Neural progenitor cell (in vitro differentiated cells): ENCODE measurements around the gene STMND1. TPM values are rescaled to one million over a fixed set of nuclear protein-coding genes. Genes with fewer than 3 reads are reported as not detected.

Experiments used
- DNase-seq: peaks from one replicate; pipeline ENCODE4 v3.0.0-alpha.2; 2016; ENCODE audit warnings: low spot score
- H2AFZ ChIP-seq: fragments of 200-600 bp; sonication (generic); replicated peaks from 2 replicates; pipeline ENCODE4 v1.6.1; 2016; ENCODE audit warnings: antibody characterized with exemption
- H3F3A ChIP-seq: fragments of 200-600 bp; sonication (generic); 2 replicates; pipeline ENCODE4 v1.6.1; 2016; ENCODE audit warnings: antibody characterized with exemption, low read depth
- H3K27ac ChIP-seq: fragments of 200-600 bp; sonication (generic); 2 replicates; pipeline ENCODE4 v1.5.1; 2016; ENCODE audit warnings: mild to moderate bottlenecking
- H3K27me3 ChIP-seq: fragments of 200-600 bp; sonication (generic); 2 replicates; pipeline ENCODE4 v1.6.1; 2016; ENCODE audit warnings: mild to moderate bottlenecking, moderate library complexity
- H3K36me3 ChIP-seq: fragments of 200-600 bp; sonication (generic); 2 replicates; pipeline ENCODE4 v1.5.1; 2016
- H3K4me1 ChIP-seq: fragments of 200-600 bp; sonication (generic); 2 replicates; pipeline ENCODE4 v1.6.1; 2016; ENCODE audit warnings: mixed run types
- H3K4me2 ChIP-seq: fragments of 200-600 bp; sonication (generic); 2 replicates; pipeline ENCODE4 v1.6.1; 2016
- H3K4me3 ChIP-seq: fragments of 200-600 bp; sonication (generic); 2 replicates; pipeline ENCODE4 v1.5.1; 2016
- H3K79me2 ChIP-seq: fragments of 200-600 bp; sonication (generic); 2 replicates; pipeline ENCODE4 v1.6.1; 2016; ENCODE audit warnings: low read depth
- H3K9ac ChIP-seq: fragments of 200-600 bp; sonication (generic); 2 replicates; pipeline ENCODE4 v1.6.1; 2016
- H3K9me3 ChIP-seq: fragments of 200-600 bp; sonication (generic); 2 replicates; pipeline ENCODE4 v1.5.1; 2016; ENCODE audit warnings: low read depth
- H4K20me1 ChIP-seq: fragments of 200-600 bp; sonication (generic); 2 replicates; pipeline ENCODE4 v1.6.1; 2016; ENCODE audit warnings: low read depth
- H3K27ac Mint-ChIP-seq: 3 replicates; pipeline ENCODE4 v1.8.0; 2021; ENCODE audit warnings: mixed read lengths
- H3K27me3 Mint-ChIP-seq: 2 replicates; pipeline ENCODE4 v1.8.0; 2022; ENCODE audit warnings: low read depth, mild to moderate bottlenecking, inconsistent platforms, moderate library complexity, mixed read lengths; ENCODE audit not compliant: insufficient read depth
- H3K36me3 Mint-ChIP-seq: 3 replicates; pipeline ENCODE4 v1.8.0; 2021; ENCODE audit warnings: mixed read lengths
- H3K4me1 Mint-ChIP-seq: 3 replicates; pipeline ENCODE4 v1.8.0; 2021; ENCODE audit warnings: mixed read lengths
- H3K4me3 Mint-ChIP-seq: 3 replicates; pipeline ENCODE4 v1.8.0; 2021; ENCODE audit warnings: mild to moderate bottlenecking, moderate library complexity, mixed read lengths
- H3K9me3 Mint-ChIP-seq: 3 replicates; pipeline ENCODE4 v1.8.0; 2020; ENCODE audit warnings: mixed read lengths
- EZH2 ChIP-seq: fragments of 200-600 bp; sonication (generic); IDR thresholded peaks from 2 replicates; pipeline ENCODE4 v1.6.1; 2017; ENCODE audit warnings: antibody characterized with exemption, mild to moderate bottlenecking, moderate library complexity
- EZH2phosphoT487 ChIP-seq: fragments of 200-600 bp; sonication (generic); IDR thresholded peaks from 2 replicates; pipeline ENCODE4 v1.6.1; 2017; ENCODE audit warnings: antibody characterized with exemption
- total RNA-seq: library from RNA; depleted of rRNA; stranded (reverse); fragments of >200 nt; gene quantifications from 2 replicates; pipeline ENCODE4 v1.2.3, GENCODE V29; 2015; ENCODE audit warnings: low replicate concordance
- TF ChIP-seq, protein P1 (sequence below): fragments of 200-600 bp; sonication (generic); IDR thresholded peaks from 2 replicates; pipeline ENCODE4 v1.5.1; 2017; ENCODE audit warnings: antibody characterized with exemption, mild to moderate bottlenecking

STMND1 gene
- total RNA-seq, 1 donor from 2014 or later: not detected

- no peaks in the 10 kb centered on the region for H3K4me1 ChIP-seq
- H3K27ac Mint-ChIP-seq: no peak overlapping the region
- no peak overlapping the region for H3K4me3 Mint-ChIP-seq
- no peak overlapping the region for H3K27ac ChIP-seq
- no peaks in the 10 kb centered on the region for H3K79me2 ChIP-seq
- H3K9ac ChIP-seq: no peak overlapping the region
- no peaks in the 10 kb centered on the region for H3K9me3 ChIP-seq
- no peaks in the 10 kb centered on the region for H3K9me3 Mint-ChIP-seq
- H3K36me3 Mint-ChIP-seq: no peaks in the 10 kb centered on the region
- H2AFZ ChIP-seq: no peak overlapping the region
- TF ChIP-seq EZH2 (no peak), EZH2phosphoT487 (no peak)
- TF ChIP-seq, protein P1, sequence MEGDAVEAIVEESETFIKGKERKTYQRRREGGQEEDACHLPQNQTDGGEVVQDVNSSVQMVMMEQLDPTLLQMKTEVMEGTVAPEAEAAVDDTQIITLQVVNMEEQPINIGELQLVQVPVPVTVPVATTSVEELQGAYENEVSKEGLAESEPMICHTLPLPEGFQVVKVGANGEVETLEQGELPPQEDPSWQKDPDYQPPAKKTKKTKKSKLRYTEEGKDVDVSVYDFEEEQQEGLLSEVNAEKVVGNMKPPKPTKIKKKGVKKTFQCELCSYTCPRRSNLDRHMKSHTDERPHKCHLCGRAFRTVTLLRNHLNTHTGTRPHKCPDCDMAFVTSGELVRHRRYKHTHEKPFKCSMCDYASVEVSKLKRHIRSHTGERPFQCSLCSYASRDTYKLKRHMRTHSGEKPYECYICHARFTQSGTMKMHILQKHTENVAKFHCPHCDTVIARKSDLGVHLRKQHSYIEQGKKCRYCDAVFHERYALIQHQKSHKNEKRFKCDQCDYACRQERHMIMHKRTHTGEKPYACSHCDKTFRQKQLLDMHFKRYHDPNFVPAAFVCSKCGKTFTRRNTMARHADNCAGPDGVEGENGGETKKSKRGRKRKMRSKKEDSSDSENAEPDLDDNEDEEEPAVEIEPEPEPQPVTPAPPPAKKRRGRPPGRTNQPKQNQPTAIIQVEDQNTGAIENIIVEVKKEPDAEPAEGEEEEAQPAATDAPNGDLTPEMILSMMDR: no peak
- DNase-seq: no peak
- H3K4me2 ChIP-seq: no peak overlapping the region
- peaks cover 27% of the 10 kb centered on the region for H3K27me3 Mint-ChIP-seq
- peaks cover 57% of the 10 kb centered on the region for H3K27me3 ChIP-seq
- no peak overlapping the region for H3K4me3 ChIP-seq
- peaks cover 7% of the 10 kb centered on the region for H3F3A ChIP-seq
- H4K20me1 ChIP-seq: no peaks in the 10 kb centered on the region
- peaks cover 18% of the 10 kb centered on the region for H3K4me1 Mint-ChIP-seq
- H3K36me3 ChIP-seq: no peaks in the 10 kb centered on the region
Observed at GRCh38 chr6:17100806-17101205, 1.0 kb upstream of the STMND1 start.

GRCh38 chr6:17102258-17102870 lies 514 bp downstream of the STMND1 start:
- Histone ChIP-seq H3K9me3 (no peaks in the 10 kb centered on the region), H3K79me2 (no peaks in the 10 kb centered on the region), H3K27ac (no peak overlapping the region), H3K9ac (no peak overlapping the region), H3K36me3 (no peaks in the 10 kb centered on the region), H2AFZ (peak overlapping the region; percentile 77), H3K4me1 (no peaks in the 10 kb centered on the region), H3K4me3 (peak overlapping the region; percentile 61), H4K20me1 (no peaks in the 10 kb centered on the region), H3F3A (peaks cover 7% of the 10 kb centered on the region), H3K27me3 (peaks cover 57% of the 10 kb centered on the region), H3K4me2 (peak overlapping the region; percentile 78)
- no peak for DNase-seq
- TF ChIP-seq, protein P1: no peak
- TF ChIP-seq EZH2phosphoT487 (no peak), EZH2 (peak; percentile 12)
- H3K27ac Mint-ChIP-seq: no peak overlapping the region
- peaks cover 27% of the 10 kb centered on the region for H3K27me3 Mint-ChIP-seq
- H3K4me1 Mint-ChIP-seq: peaks cover 11% of the 10 kb centered on the region
- no peaks in the 10 kb centered on the region for H3K9me3 Mint-ChIP-seq
- no peaks in the 10 kb centered on the region for H3K36me3 Mint-ChIP-seq
- H3K4me3 Mint-ChIP-seq: peak overlapping the region; percentile 88

GRCh38 chr6:17103715-17104114 lies 1.9 kb downstream of the STMND1 start:
- H4K20me1 ChIP-seq: no peaks in the 10 kb centered on the region
- no peaks in the 10 kb centered on the region for H3K9me3 ChIP-seq
- no peak overlapping the region for H3K4me3 ChIP-seq
- TF ChIP-seq, protein P1: peak; percentile 13
- no peak for TF ChIP-seq EZH2phosphoT487
- no peak overlapping the region for H2AFZ ChIP-seq
- no peaks in the 10 kb centered on the region for H3K79me2 ChIP-seq
- no peak for DNase-seq
- H3K4me2 ChIP-seq: no peak overlapping the region
- peaks cover 57% of the 10 kb centered on the region for H3K27me3 ChIP-seq
- no peak overlapping the region for H3K27ac Mint-ChIP-seq
- no peaks in the 10 kb centered on the region for H3K36me3 Mint-ChIP-seq
- H3K27ac ChIP-seq: no peak overlapping the region
- peak overlapping the region; percentile 1 for H3K4me3 Mint-ChIP-seq
- no peaks in the 10 kb centered on the region for H3K9me3 Mint-ChIP-seq
- peaks cover 27% of the 10 kb centered on the region for H3K27me3 Mint-ChIP-seq
- H3F3A ChIP-seq: peaks cover 7% of the 10 kb centered on the region
- no peaks in the 10 kb centered on the region for H3K36me3 ChIP-seq
- no peak overlapping the region for H3K9ac ChIP-seq
- peaks cover 11% of the 10 kb centered on the region for H3K4me1 Mint-ChIP-seq
- no peaks in the 10 kb centered on the region for H3K4me1 ChIP-seq
